HG03135 (cell line): ENCODE data around the gene MMP11.

ENCODE experiments used
- ATAC-seq: cut with Tn5 transposase; IDR thresholded peaks from one replicate; pipeline ENCODE4 v1.9.1; 2021; ENCODE audit warnings: mild to moderate bottlenecking, moderate library complexity; ENCODE audit not compliant: unreplicated experiment

MMP11 gene

DNA sequence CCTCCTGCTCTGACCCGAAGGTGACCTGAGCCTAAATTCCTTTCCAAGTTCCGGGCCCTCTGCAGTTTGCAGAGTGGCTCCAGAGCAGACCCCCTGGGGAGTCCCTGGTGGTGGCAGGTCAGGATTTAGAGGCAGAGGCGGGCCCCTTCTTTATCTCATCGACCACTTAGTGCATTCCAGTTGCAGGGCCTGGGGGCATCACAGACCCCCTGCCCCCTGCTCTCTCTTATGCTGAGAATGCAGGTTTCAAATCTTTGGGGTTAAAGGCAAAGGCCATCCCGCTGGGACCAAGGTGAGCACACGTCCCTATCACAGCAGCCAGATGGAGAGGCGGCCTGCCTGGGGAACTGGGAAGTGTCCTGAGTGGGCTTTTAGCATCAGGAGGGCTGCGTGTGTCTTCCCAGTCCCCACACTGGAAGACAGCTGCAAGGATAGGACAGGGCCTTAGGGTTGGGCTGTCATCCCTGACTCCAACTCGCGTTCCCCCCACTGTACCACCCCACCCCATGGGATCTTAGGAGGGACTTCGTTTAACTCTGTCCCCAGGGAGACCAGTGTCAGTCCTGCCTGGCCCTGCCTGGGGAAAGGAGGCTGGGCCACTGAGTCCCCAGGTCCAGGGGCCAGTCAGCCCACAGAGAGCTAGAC, 54.8 kb downstream of the MMP11 start:
- ATAC-seq, result no peak

DNA sequence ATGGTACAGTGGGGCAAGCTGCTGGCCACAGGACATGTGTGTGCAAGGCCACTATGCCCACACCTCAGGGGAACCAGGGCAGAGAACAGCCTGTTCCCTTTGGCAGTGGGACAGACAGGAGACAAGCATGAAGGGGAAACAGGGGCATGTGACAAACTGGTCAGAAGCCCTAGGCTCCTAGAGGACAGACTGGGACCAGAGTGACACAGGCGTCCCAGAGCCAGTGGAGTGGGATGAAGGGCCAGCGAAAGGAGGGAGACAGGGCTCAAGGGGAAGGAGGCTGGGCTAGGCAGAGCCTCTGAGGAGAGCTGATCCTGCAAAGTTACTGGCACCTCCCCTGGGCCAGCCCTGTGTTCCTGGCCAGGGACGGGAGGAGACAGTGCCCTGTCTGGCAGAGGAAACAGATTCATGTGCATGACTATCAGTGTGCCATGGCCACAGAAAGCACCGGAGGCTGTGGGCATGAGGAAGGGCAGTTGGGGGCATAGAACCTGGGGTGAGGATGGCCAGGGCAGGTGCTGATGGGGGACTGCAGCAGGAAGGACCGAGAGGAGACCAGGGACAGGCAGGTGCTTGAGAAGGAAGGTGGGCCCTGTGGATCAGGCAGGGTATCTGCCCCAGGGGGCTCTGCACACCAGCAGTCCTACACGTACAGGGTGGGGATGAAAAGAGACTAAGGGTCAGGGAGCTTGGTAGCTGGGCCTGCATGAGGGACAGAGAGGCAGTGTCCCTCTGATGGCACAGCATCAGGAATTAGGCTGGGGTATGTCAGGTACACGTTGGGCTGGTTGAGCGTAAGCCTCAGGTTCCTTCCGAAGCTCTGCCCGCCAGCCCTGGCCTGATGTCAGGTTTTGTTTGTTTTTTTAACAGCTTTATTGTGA, 56.4 kb downstream of the MMP11 start:
- no peak for ATAC-seq

DNA sequence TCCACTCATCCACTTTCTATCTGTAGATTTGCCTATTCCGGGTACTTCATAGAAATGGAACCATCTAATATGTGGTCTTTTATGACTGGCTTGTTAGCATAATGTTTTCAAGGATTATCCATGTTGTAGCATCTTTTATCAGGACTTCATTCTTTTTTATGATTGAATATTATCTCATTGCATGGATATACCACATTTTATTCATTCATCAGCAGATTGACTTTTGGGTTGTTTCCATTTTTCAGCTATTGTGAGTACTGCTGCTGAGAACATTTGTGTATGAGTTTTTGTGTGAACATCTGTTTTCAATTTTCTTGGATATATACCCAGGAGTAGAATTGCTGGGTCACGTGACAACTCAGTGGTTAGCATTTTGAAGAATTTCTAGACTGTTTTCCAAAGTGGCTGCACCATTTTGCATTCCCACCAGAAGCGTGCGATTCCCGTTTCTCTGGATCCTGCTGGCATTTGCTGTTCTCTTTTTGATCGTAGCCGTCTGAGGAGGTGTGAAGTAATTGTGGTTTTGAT, 57.3 kb downstream of the MMP11 start:
- no peak for ATAC-seq

DNA sequence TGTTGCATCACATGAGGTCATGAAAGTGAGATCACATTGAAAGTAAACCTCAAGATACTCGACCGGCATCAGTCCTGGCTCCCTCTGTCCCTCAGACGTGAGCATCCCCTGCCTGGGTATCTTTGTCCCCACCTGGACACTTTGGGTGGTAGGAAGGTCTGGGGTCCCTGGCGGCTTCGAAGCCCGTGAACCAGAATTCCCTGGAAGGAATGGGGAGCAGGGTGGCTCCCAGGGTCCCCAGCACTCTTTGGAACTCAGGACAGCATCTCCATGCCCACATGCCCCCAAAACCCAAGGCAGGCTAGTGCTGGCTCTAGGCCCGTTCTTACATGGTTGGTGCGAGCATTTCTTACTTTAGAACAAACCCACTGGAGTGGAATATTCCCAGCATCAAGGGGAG, 58.6 kb downstream of the MMP11 start:
- ATAC-seq, result no peak

DNA sequence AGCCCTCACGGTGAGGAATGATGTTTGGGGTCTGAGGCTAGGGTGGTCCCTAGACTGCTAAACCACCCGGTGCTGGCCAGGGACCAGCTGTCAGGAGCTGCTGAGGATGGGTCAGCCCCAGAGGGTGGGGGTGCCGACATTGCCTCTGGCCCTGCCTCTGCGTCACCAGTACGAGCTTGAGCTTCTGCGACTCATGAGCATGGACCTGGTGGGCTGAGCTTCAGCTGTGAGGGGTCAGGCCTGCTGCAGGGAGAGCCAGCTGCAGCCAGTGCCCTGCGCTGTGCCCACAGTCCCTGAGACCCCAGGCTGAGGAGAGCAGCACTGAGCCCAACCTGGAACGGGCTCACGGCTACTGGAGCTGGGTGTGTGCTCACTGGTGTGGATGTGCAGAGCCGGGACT, 59.1 kb downstream of the MMP11 start:
- ATAC-seq, result no peak

DNA sequence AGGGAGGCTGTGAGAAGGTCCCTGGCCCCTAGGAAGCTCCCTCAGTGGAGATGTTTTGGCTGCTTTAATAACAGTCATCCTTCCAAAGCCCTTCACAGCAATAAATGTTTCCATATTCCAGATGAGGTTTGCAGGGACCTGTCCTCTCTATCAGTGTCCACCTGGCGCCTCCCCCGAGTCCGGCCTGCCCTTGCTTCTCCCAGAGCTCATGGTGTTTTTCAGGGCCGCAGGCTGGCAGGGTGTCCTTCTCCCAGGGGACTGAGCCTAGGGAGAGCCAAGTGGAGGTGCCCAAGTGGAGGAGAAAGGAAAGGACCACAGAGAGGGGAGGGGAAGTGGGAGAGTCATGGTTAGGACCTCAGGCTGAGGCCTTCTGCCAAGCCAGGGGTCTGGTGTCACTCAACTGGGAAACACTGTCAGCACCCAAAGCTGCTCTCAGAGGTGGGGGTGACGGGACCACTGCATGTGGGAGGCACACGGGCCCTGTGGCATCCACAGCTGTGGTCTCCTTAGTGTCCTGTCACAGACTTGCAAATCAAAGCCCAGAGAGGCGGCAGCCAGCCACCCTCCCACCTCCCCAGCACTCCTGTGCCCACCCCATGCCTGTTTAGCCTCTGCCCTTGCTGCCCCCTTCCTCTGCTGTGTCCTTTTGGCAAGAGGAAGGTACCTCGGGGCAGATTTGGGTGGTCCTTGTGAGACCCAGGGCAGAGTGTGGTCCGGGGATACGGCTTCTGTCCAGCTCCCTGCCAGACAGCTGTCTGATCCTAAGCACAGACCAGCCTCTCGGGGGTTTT, 59.8 kb downstream of the MMP11 start:
- ATAC-seq, result no peak

DNA sequence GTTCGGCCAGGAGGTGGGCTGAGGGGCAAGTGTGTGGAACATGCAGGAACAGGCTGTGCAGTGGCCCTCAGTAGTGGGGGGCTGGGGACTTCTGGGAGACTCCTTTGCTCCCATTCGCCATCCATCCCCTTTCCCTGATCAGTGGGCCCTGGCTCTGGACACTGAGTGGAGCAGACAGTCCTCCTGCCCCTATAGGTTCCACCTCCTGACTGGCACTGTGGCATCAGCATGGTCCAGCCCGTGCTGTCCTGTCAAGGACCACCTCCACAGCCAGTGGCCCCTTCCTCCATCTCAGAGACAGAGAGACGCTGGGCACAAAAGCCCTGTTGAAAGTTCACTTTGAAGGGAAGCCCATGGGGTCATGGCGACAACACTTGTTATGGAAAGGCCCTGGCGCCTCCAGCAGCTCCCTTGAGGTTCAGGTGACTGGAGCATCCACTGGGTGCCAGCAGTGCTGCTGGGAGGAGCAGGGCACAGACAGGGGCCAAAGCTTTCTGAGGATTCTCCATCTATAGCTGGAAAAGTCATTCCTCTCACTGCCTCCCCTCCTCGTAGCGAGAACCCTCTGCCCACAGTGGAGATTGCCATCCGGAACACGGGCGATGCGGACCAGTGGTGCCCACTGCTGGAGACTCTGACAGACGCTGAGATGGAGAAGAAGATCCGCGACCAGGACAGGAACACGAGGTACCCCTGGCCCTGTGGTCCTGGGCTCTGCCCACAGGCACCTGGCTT, 60.5 kb downstream of the MMP11 start:
- no peak for ATAC-seq
